Measurements from ENCODE around the gene OR10R2. TPM values are rescaled to one million over a fixed set of nuclear protein-coding genes. Genes with fewer than 3 reads are reported as not detected.
A peak's percentile ranks its signal among the peaks of the same experiment; 100 is the strongest.

The OR10R2 gene
- total RNA-seq, 1 experiment from 2014 or later, result not detected

GRCh38 chr1:158521666-158522058 lies 49.6 kb downstream of the OR10R2 start (continued):
- TF ChIP-seq EZH2 (IDR thresholded peaks at IDR 0.05), result no peak
- no peak for TF ChIP-seq POLR2AphosphoS5 (IDR thresholded peaks at IDR 0.05; ENCODE audit: low read depth, low read length)
- no peak for TF ChIP-seq EGR1 (IDR thresholded peaks at IDR 0.05; ENCODE audit: low read depth)
- TF ChIP-seq YY1 (IDR thresholded peaks at IDR 0.05; ENCODE audit: extremely low read depth, insufficient replicate concordance, low read depth, low read length), result no peak
- TF ChIP-seq, protein P1, sequence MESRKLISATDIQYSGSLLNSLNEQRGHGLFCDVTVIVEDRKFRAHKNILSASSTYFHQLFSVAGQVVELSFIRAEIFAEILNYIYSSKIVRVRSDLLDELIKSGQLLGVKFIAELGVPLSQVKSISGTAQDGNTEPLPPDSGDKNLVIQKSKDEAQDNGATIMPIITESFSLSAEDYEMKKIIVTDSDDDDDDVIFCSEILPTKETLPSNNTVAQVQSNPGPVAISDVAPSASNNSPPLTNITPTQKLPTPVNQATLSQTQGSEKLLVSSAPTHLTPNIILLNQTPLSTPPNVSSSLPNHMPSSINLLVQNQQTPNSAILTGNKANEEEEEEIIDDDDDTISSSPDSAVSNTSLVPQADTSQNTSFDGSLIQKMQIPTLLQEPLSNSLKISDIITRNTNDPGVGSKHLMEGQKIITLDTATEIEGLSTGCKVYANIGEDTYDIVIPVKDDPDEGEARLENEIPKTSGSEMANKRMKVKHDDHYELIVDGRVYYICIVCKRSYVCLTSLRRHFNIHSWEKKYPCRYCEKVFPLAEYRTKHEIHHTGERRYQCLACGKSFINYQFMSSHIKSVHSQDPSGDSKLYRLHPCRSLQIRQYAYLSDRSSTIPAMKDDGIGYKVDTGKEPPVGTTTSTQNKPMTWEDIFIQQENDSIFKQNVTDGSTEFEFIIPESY (IDR thresholded peaks at IDR 0.05; ENCODE audit: extremely low read depth, insufficient replicate concordance, low read length), result no peak
- TF ChIP-seq, protein P2, sequence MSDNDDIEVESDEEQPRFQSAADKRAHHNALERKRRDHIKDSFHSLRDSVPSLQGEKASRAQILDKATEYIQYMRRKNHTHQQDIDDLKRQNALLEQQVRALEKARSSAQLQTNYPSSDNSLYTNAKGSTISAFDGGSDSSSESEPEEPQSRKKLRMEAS (IDR thresholded peaks at IDR 0.05), result no peak
- no peak for TF ChIP-seq CBX3 (IDR thresholded peaks at IDR 0.05; ENCODE audit: low read depth)

DNA sequence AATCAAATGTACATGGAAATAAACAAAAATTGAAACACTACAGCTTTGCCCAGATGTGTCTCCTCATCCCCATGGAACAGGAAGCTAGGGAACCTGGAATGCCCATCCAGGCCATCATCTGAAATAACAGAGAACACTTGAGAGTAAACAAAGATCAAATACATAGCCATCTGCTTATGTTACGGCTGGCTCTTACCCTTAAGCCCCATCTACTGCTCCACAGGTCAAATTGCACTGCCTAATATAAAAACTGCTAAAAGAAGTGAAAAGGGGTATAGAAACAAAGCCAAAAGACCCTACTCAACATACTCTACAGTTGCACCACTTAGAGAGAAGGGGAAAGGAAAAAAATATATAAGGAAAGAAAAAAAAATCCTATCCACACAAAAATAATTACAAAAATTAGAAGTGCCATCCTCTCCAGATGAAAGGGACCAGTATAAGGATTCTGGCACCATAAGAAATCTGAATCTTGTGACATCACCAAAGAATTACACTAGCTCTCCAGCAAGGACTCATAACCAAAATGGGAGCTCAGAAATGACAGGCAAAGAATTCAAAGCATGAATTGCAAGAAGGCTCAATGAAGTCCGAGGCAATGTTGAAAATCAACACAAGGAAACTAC lies 55.3 kb downstream of the OR10R2 start:
- Histone ChIP-seq H3K27me3 (ENCODE audit: insufficient read depth, low read length) (no peaks in the 10 kb centered on the region), H3K9me3 (ENCODE audit: control insufficient read depth in 1 of 2, insufficient read depth in 1 of 2, low read depth in 1 of 2, low read length in 2 of 2) (no peaks in the 10 kb centered on the region), H3K9me2 (ENCODE audit: insufficient read depth) (no peaks in the 10 kb centered on the region), H3K36me3 (ENCODE audit: control insufficient read depth in 1 of 2, insufficient read depth in 2 of 2, low read length in 2 of 2) (no peaks in the 10 kb centered on the region), H3K27ac (ENCODE audit: low read depth, low read length) (no peak overlapping the region), H3K4me2 (ENCODE audit: low read length) (no peak overlapping the region), H4K20me1 (ENCODE audit: insufficient read depth) (no peaks in the 10 kb centered on the region), H3K79me2 (ENCODE audit: insufficient read depth, low read length) (no peaks in the 10 kb centered on the region), H2AFZ (ENCODE audit: low read depth, low read length, poor library complexity, severe bottlenecking) (no peak overlapping the region), H3K4me3 (replicated peaks in 1 of 2; ENCODE audit: low read depth in 1 of 2, low read length in 2 of 2) (no peak overlapping the region), H3K9ac (ENCODE audit: low read length) (no peak overlapping the region), H3K4me1 (ENCODE audit: control insufficient read depth in 1 of 2, insufficient read depth in 2 of 2, low read length in 2 of 2) (no peaks in the 10 kb centered on the region)
- DNase-seq (ENCODE audit: low read depth, low spot score) (no peak), ATAC-seq (peak; percentile 44; the same call in 1 of the 2 replicates)
- TF ChIP-seq EGR1 (IDR thresholded peaks at IDR 0.05; ENCODE audit: low read depth), result no peak
- peak; percentile 16; the same call in 1 of the 2 replicates for TF ChIP-seq RAD21 (IDR thresholded peaks at IDR 0.05; ENCODE audit: low read depth)
- TF ChIP-seq CTCF (IDR thresholded peaks at IDR 0.05 in 2 of 3, conservative IDR thresholded peaks at IDR 0.05 in 1 of 3; ENCODE audit: borderline replicate concordance in 1 of 3, insufficient read depth in 1 of 3, low read depth in 2 of 3, low read length in 2 of 3), result peak in 2 of 3 experiments; percentile 38 to 43; a peak in 4 of 6 replicates
- TF ChIP-seq YY1 (IDR thresholded peaks at IDR 0.05; ENCODE audit: extremely low read depth, insufficient replicate concordance, low read depth, low read length), result no peak
- CTCF ChIA-PET, result no interaction called here
- RAD21 ChIA-PET (ENCODE audit: low non-redundant PET in 1 of 2, low total read pairs in 2 of 2, uncharacterized antibody in 2 of 2, unreplicated experiment in 2 of 2), result no interaction called here
- POLR2A ChIA-PET, result no interaction called here
- BruUV-seq (replicated peaks), result no TSS peak
- intact Hi-C loops (cut with micrococcal nuclease), result no loop called here

Other genes starting within 250 kb of the OR10R2 start
- not detected for gene CD1A, start 217.8 kb upstream of the OR10R2 start, total RNA-seq (2021; ENCODE audit: unreplicated experiment)
- not detected for gene CD1C, start 182.3 kb upstream of the OR10R2 start, total RNA-seq (2021; ENCODE audit: unreplicated experiment)
- not detected for gene CD1B, start 140.7 kb upstream of the OR10R2 start, total RNA-seq (2021; ENCODE audit: unreplicated experiment)
- gene CD1E, start 118.3 kb upstream of the OR10R2 start, total RNA-seq (2021; ENCODE audit: unreplicated experiment), result not detected
- not detected for gene OR10T2, start 72.8 kb upstream of the OR10R2 start, total RNA-seq (2021; ENCODE audit: unreplicated experiment)
- not detected for gene OR10K2, start 46.0 kb upstream of the OR10R2 start, total RNA-seq (2021; ENCODE audit: unreplicated experiment)
- not detected for gene OR10K1, start 10.4 kb upstream of the OR10R2 start, total RNA-seq (2021; ENCODE audit: unreplicated experiment)
- gene OR6Y1, start 82.2 kb downstream of the OR10R2 start, total RNA-seq (2021; ENCODE audit: unreplicated experiment), result not detected
- gene OR6P1, start 98.4 kb downstream of the OR10R2 start, total RNA-seq (2021; ENCODE audit: unreplicated experiment), result not detected
- not detected for gene OR10X1, start 107.7 kb downstream of the OR10R2 start, total RNA-seq (2021; ENCODE audit: unreplicated experiment)
- not detected for gene OR10Z1, start 133.0 kb downstream of the OR10R2 start, total RNA-seq (2021; ENCODE audit: unreplicated experiment)
- gene SPTA1, start 214.5 kb downstream of the OR10R2 start, total RNA-seq (2021; ENCODE audit: unreplicated experiment), result not detected
- gene OR6K2, start 228.4 kb downstream of the OR10R2 start, total RNA-seq (2021; ENCODE audit: unreplicated experiment), result not detected
- not detected for gene OR6K3, start 248.5 kb downstream of the OR10R2 start, total RNA-seq (2021; ENCODE audit: unreplicated experiment)

Measured in HCT116 (cell line).